CD14-positive monocyte (primary cell): ENCODE results near the gene KPNA3. TPM values are rescaled to one million over a fixed set of nuclear protein-coding genes. Genes with fewer than 3 reads are reported as not detected.

Experiments
- DNase-seq, 3 donors: peaks; one replicate each; pipeline ENCODE4 v3.0.0-alpha.2; 2011 to 2022
- H2AFZ ChIP-seq: 2 replicates; pipeline ENCODE4 v1.6.0; 2012; ENCODE audit warnings: mild to moderate bottlenecking, low read depth, low read length, inconsistent platforms; ENCODE audit not compliant: insufficient read depth, poor library complexity, severe bottlenecking
- H3K27ac ChIP-seq, 2 donors: 1 replicate in 1 of 2; 2 replicates in 1 of 2; pipeline ENCODE4 v1.5.1; 2012 to 2013; ENCODE audit warnings: low read length in 2 of 2, control low read depth in 1 of 2, inconsistent platforms in 1 of 2, low read depth in 1 of 2, mild to moderate bottlenecking in 1 of 2
- H3K27me3 ChIP-seq, 2 donors: one replicate each; pipeline versions ENCODE4 v1.6.0 to v1.6.1; 2011 to 2013; ENCODE audit warnings: low read length in 2 of 2; ENCODE audit not compliant: control insufficient read depth in 2 of 2, insufficient read depth in 2 of 2
- H3K36me3 ChIP-seq, 2 donors: replicated peaks in 1 of 2; 1 replicate in 1 of 2; 2 replicates in 1 of 2; pipeline versions ENCODE4 v1.5.1 to v1.6.1; 2012 to 2013; ENCODE audit warnings: low read length in 2 of 2, control low read depth in 1 of 2, inconsistent platforms in 1 of 2, mild to moderate bottlenecking in 1 of 2; ENCODE audit not compliant: insufficient read depth in 2 of 2, control insufficient read depth in 1 of 2
- H3K4me1 ChIP-seq, 2 donors: 1 replicate in 1 of 2; 2 replicates in 1 of 2; pipeline versions ENCODE4 v1.5.1 to v1.6.1; 2012 to 2013; ENCODE audit warnings: low read length in 2 of 2, control low read depth in 1 of 2, inconsistent platforms in 1 of 2, mild to moderate bottlenecking in 1 of 2, moderate library complexity in 1 of 2; ENCODE audit not compliant: insufficient read depth in 2 of 2, control insufficient read depth in 1 of 2
- H3K4me2 ChIP-seq: replicated peaks from 2 replicates; pipeline ENCODE3; 2012; ENCODE audit warnings: low read length, moderate library complexity, mild to moderate bottlenecking; ENCODE audit not compliant: poor library complexity, severe bottlenecking; ENCODE audit errors: extremely low read depth
- H3K4me3 ChIP-seq, 3 experiments: fragments of 200-600 bp in 1 of 3; sonication (generic) in 1 of 3; replicated peaks in 1 of 3; 1 replicate in 2 of 3; 2 replicates in 1 of 3; pipeline ENCODE4 v1.5.1; 2011 to 2013; ENCODE audit warnings: low read length in 3 of 3, mild to moderate bottlenecking in 3 of 3, control low read depth in 2 of 3, low read depth in 2 of 3, inconsistent platforms in 1 of 3, moderate library complexity in 1 of 3
- H3K79me2 ChIP-seq: 2 replicates; pipeline ENCODE4 v1.6.0; 2012; ENCODE audit warnings: mild to moderate bottlenecking, control low read depth, inconsistent platforms, low read length, moderate library complexity; ENCODE audit not compliant: insufficient read depth
- H3K9ac ChIP-seq: 2 replicates; pipeline ENCODE4 v1.6.0; 2017; ENCODE audit warnings: low read length, mild to moderate bottlenecking; ENCODE audit not compliant: insufficient read depth, poor library complexity, severe bottlenecking
- H3K9me3 ChIP-seq, 2 donors: replicated peaks in 1 of 2; 1 replicate in 1 of 2; 2 replicates in 1 of 2; pipeline versions ENCODE4 v1.5.1 to v1.6.1; 2012 to 2013; ENCODE audit warnings: low read length in 2 of 2, control low read depth in 1 of 2; ENCODE audit not compliant: control insufficient read depth in 1 of 2, insufficient read depth in 1 of 2
- H4K20me1 ChIP-seq: 2 replicates; pipeline ENCODE4 v1.6.0; 2012; ENCODE audit warnings: mild to moderate bottlenecking, low read length, control low read depth, moderate library complexity; ENCODE audit not compliant: insufficient read depth
- H3K27ac Mint-ChIP-seq, 7 donors: one replicate each; pipeline ENCODE4 v1.8.0; 2020; ENCODE audit warnings: mild to moderate bottlenecking in 7 of 7, mixed read lengths in 7 of 7, moderate library complexity in 6 of 7, inconsistent platforms in 2 of 7
- H3K27me3 Mint-ChIP-seq, 3 donors: one replicate each; pipeline ENCODE4 v1.8.0; 2021 to 2022; ENCODE audit warnings: low read depth in 3 of 3, mild to moderate bottlenecking in 3 of 3, mixed read lengths in 3 of 3, moderate library complexity in 3 of 3, inconsistent platforms in 1 of 3
- H3K36me3 Mint-ChIP-seq, 2 donors: one replicate each; pipeline ENCODE4 v1.8.0; 2020; ENCODE audit warnings: mixed read lengths in 2 of 2, inconsistent platforms in 1 of 2, mild to moderate bottlenecking in 1 of 2
- H3K4me1 Mint-ChIP-seq: one replicate; pipeline ENCODE4 v1.8.0; 2020; ENCODE audit warnings: mild to moderate bottlenecking, mixed read lengths
- H3K4me3 Mint-ChIP-seq, 2 donors: one replicate each; pipeline ENCODE4 v1.8.0; 2020; ENCODE audit warnings: mild to moderate bottlenecking in 2 of 2, mixed read lengths in 2 of 2, moderate library complexity in 1 of 2
- H3K9me3 Mint-ChIP-seq, 7 donors: one replicate each; pipeline ENCODE4 v1.8.0; 2020 to 2022; ENCODE audit warnings: mixed read lengths in 7 of 7, mild to moderate bottlenecking in 6 of 7, moderate library complexity in 6 of 7, inconsistent platforms in 2 of 7
- CTCF ChIP-seq: fragments of 200-600 bp; IDR thresholded peaks from one replicate; pipeline ENCODE4 v1.8.0; 2022; ENCODE audit warnings: antibody characterized with exemption, mild to moderate bottlenecking
- WGBS: methylation state at CpG from one replicate; pipeline ENCODE4 v1.1.5; 2013; ENCODE audit warnings: missing lambda C conversion rate; ENCODE audit not compliant: insufficient coverage; 5-methylcytosine and 5-hydroxymethylcytosine counted together
- intact Hi-C, 2 donors: fragments of 100-400 bp; cut with micrococcal nuclease; formaldehyde crosslinking; loops; one replicate each; pipeline versions ENCODE4 v1.15.0 to v1.15.1; 2023
- polyA plus RNA-seq, 3 donors: library from polyadenylated mRNA; depleted of rRNA in 1 of 3; unstranded in 2 of 3; stranded (reverse) in 1 of 3; fragments of 300-500 nt in 2 of 3; fragments of >200 nt in 1 of 3; fragmentation: Illumina TruSeq in 2 of 3; gene quantifications; 1 replicate in 2 of 3; 2 replicates in 1 of 3; pipeline ENCODE4 v1.2.3, GENCODE V29; 2012 to 2021

KPNA3 gene
- polyA plus RNA-seq, 3 donors: 11.5 to 15.3 (median 12.8) TPM

- H3K4me1 Mint-ChIP-seq: peaks cover 7% of the 10 kb centered on the region
- H3K36me3 ChIP-seq: no peaks in the 10 kb centered on the region
- WGBS: 33% methylated on average over 1 of the region's 3 CpGs
- H3K4me2 ChIP-seq: no peak overlapping the region
- no peaks in the 10 kb centered on the region for H4K20me1 ChIP-seq
- H3K4me3 ChIP-seq: no peak overlapping the region
- H2AFZ ChIP-seq: no peak overlapping the region
- H3K27ac ChIP-seq: no peak overlapping the region
- TF ChIP-seq CTCF: no peak
- H3K79me2 ChIP-seq: no peaks in the 10 kb centered on the region
- no peak overlapping the region for H3K4me3 Mint-ChIP-seq
- peaks cover 6 to 14% (median 11%) of the 10 kb centered on the region in 7 donors for H3K9me3 Mint-ChIP-seq
- no peak overlapping the region for H3K27ac Mint-ChIP-seq
- no peak for DNase-seq
- H3K9ac ChIP-seq: no peak overlapping the region
- peaks cover 1 to 4% (median 2%) of the 10 kb centered on the region in 3 donors for H3K27me3 Mint-ChIP-seq
- peaks cover 3 to 10% of the 10 kb centered on the region in 2 donors for H3K4me1 ChIP-seq
- intact Hi-C loops: no loop called here
- H3K9me3 ChIP-seq: no peaks in the 10 kb centered on the region
- peaks cover 0 to 2% of the 10 kb centered on the region in 2 donors for H3K36me3 Mint-ChIP-seq
- no peaks in the 10 kb centered on the region for H3K27me3 ChIP-seq
These were observed 38.2 kb upstream of the KPNA3 start for GRCh38 chr13:49830721-49831120.

GRCh38 chr13:49829715-49830114, 37.2 kb upstream of the KPNA3 start:
- H3K4me3 Mint-ChIP-seq: no peak overlapping the region
- H3K27ac Mint-ChIP-seq: no peak overlapping the region
- Histone ChIP-seq H3K27ac (no peak overlapping the region), H4K20me1 (no peaks in the 10 kb centered on the region), H3K9me3 (no peaks in the 10 kb centered on the region), H3K79me2 (no peaks in the 10 kb centered on the region), H3K27me3 (no peaks in the 10 kb centered on the region), H2AFZ (no peak overlapping the region), H3K4me3 (no peak overlapping the region), H3K4me1 (peaks cover 3 to 10% of the 10 kb centered on the region in 2 donors), H3K4me2 (no peak overlapping the region), H3K36me3 (no peaks in the 10 kb centered on the region), H3K9ac (no peak overlapping the region)
- intact Hi-C loops: no loop called here
- peaks cover 1 to 4% (median 2%) of the 10 kb centered on the region in 3 donors for H3K27me3 Mint-ChIP-seq
- whole genome bisulfite sequencing: 100% methylated on average over 2 of the region's 2 CpGs
- TF ChIP-seq CTCF: no peak
- peaks cover 0 to 2% of the 10 kb centered on the region in 2 donors for H3K36me3 Mint-ChIP-seq
- H3K4me1 Mint-ChIP-seq: peaks cover 7% of the 10 kb centered on the region
- no peak for DNase-seq
- H3K9me3 Mint-ChIP-seq: peaks cover 6 to 14% (median 11%) of the 10 kb centered on the region in 7 donors
